OCI-LY7 (cell line): ENCODE results near the gene ITGB2.

Experiments
- EZH2phosphoT487 ChIP-seq: fragments of 200-600 bp; sonication (generic); IDR thresholded peaks from 2 replicates; pipeline ENCODE4 v1.6.1; 2018; ENCODE audit warnings: low read depth, borderline replicate concordance, mild to moderate bottlenecking, mixed run types, antibody characterized with exemption, low read length, moderate library complexity, mixed read lengths
- TF ChIP-seq, protein P1 (sequence below): fragments of 200-600 bp; sonication (generic); conservative IDR thresholded peaks from 2 replicates; pipeline ENCODE4 v1.5.1; 2014; ENCODE audit warnings: mild to moderate bottlenecking, antibody characterized with exemption, low read length, moderate library complexity, mixed read lengths

DNA sequence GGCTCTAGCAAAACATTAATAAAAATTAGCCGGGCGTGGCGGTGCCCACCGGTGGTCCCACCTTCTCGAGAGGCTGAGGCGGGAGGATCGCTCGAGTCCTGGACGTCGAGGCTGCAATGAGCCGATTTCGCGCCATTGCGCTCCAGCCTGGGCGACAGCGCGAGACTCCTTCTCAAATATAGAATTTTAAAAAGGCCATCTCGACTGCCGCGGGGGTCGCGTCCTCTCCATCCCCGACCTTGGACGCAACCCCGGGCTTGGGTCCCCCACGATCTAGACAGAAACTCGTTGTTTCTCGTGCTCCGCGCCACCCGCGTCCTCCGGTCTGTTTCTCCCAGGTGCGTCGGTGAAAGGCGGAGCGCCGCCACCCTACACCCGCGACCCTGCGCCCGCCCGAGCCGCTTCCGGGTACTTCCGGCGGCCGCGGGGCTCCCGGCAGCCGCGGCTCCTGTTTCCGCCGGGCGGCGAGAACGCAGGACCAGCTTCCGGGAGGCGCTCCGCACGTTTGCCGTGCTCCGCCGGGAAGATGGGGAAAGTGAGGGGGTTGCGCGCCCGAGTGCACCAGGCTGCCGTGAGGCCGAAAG is 18.9 kb upstream of the ITGB2 start, which contains the start of gene SLX9:
- TF ChIP-seq, protein P1, sequence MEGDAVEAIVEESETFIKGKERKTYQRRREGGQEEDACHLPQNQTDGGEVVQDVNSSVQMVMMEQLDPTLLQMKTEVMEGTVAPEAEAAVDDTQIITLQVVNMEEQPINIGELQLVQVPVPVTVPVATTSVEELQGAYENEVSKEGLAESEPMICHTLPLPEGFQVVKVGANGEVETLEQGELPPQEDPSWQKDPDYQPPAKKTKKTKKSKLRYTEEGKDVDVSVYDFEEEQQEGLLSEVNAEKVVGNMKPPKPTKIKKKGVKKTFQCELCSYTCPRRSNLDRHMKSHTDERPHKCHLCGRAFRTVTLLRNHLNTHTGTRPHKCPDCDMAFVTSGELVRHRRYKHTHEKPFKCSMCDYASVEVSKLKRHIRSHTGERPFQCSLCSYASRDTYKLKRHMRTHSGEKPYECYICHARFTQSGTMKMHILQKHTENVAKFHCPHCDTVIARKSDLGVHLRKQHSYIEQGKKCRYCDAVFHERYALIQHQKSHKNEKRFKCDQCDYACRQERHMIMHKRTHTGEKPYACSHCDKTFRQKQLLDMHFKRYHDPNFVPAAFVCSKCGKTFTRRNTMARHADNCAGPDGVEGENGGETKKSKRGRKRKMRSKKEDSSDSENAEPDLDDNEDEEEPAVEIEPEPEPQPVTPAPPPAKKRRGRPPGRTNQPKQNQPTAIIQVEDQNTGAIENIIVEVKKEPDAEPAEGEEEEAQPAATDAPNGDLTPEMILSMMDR: no peak
- TF ChIP-seq EZH2phosphoT487: no peak
